HG02759 (cell line): Measurements from ENCODE around the gene FRMD3.

Source experiments
- ATAC-seq: cut with Tn5 transposase; IDR thresholded peaks from one replicate; pipeline ENCODE4 v1.9.1; 2021; ENCODE audit warnings: mild to moderate bottlenecking, moderate library complexity; ENCODE audit not compliant: unreplicated experiment

Gene FRMD3

DNA sequence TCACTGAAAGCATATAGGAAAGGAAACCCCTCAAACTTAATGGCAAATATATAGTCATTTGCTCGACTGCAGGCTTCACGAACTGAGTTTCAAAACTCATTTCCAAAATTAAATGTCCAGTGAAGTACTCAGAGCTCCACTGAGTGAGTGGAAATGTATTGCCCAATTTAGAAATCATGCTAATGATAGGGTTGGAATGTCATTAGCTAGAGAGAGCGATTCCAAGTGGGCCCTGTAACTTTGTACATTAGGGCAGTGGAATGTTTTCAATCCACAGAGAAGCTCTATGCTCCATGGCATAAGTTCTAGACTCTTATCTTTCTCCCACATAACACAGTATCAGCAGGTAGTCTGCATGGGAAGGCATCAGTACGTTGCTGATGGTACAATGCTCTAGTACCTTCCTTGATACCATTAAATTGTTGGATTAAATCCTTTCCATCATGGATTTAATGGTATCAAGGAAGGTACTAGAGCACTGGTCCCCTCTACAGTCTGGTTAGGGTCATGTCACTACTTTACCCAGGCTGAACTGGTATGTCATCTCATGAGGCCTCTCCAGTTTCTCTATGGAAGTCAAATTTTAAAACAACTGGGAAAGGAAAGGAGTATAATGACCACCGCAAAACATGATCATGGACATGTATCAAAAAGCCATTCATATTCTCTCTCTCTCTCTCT is 292.1 kb downstream of the FRMD3 start:
- no peak for ATAC-seq

DNA sequence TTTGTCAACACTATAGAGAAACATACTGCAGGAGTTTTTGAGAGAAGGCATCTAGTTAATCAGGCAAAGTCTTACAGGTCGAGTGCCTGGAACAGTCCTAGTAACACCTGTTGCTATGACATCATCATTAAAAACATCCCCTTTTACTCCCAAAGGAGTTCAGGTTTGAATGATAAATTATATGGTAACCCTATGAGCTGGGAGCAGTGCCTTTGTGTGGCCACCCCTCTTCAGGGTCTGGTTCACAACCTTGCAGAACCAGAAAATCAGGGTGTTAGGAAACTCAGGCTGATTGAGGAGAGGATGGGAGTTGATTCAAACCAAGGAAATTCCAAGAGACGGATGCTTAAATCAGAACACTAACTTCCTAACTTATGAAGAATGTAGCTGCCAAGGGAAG is 296.1 kb downstream of the FRMD3 start:
- no peak for ATAC-seq

DNA sequence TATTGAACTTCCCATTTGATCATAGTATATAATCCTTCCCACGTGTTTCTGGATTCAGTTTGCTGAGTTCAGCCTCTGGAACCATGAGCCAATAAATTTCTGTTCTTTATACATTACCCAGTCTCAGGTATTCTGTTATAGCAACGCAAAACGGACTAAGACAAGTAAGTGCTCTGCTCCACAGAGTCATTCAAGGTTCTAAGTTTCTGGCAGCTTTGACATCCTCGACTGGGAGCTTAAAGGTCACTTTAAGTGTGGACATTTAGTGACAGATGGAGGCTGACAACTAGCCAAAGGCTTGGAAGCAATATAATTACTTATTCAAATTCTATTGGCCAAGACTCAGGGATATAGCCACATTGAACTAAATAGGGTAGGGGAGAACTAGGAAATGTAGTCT is 297.5 kb downstream of the FRMD3 start:
- ATAC-seq, result no peak

DNA sequence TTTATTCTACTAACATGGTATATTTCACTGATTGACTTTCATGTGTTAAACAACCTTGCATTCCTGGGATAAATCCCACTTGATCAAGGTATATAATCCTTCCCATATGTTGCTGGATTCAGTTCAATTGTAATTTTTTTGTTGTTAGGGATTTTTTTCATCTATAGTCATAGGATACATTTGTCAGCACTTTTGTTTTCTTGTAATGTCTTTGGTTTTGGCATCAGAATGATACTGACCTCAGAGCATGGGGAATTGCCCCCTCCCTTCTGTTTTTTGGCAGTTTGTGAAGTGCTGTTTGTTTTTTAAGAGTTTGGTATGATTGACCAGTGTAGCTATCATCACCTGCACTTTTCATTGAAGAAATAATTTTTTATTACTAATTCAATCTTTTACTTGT is 298.5 kb downstream of the FRMD3 start:
- ATAC-seq, result no peak

DNA sequence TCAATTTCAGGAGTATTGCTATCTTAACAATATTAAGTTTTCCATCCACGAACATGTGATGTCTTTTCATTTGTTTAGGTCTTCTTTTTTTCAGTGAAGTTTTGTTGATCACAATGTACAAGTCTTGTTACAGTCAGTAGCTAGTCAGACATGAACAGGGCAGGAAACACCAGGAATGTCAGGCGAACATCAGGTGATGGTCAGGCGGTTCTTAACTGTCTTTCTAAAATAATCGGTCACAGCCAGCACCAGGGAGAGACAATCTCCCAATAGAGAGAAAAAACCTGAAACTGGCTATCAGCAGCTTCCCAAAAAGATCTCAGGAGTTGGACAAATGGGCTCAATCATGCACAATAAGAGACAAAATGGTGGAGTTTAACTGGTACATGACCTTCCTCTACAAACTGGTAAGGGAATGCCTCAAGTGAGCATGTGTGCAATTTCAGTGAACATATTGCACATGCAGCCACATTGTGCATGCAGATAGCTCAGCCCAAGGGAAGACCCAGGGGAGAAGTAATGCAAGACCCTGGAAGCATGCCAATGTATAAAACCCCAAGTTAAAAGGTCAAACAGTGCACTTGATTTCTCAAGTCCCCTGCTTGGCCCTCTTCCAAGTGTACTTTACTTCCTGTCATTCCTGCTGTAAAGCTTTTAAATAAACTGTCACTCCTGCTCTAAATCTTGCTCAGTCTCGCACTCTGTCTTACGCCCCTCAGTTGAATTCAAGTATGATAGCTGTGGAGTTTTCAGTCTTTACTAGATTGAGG is 299.1 kb downstream of the FRMD3 start:
- ATAC-seq, result no peak

DNA sequence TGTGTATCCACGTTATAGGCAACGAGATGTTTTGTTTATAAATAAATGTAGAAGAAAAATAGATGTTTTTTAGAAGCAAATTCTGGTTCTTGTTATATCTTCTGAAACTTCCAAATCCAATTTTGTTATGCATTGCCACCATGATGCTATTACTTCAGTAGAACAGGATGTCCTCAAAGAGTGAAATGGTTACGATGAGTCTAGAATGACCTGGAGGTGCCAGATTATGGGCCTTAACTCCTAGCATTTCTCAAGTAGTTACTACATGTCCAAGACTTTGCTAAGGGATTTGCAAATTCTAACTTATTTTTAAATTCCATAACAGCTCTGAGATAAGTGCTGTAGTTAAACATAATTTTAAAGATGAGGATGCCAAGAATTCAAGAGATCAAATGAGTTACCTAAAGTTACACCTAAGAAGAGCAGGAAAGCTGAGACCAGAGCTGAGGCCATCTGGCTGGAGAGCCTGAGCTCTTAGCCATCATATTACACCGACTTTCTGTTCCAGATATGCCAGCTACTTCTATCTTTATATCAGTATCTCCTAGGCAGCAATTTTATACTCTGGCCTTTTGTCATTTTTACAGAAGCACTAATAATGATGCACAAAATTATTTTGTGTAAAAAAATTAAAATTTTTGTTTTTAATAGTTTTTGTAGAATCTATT is 302.0 kb downstream of the FRMD3 start:
- ATAC-seq, result no peak

DNA sequence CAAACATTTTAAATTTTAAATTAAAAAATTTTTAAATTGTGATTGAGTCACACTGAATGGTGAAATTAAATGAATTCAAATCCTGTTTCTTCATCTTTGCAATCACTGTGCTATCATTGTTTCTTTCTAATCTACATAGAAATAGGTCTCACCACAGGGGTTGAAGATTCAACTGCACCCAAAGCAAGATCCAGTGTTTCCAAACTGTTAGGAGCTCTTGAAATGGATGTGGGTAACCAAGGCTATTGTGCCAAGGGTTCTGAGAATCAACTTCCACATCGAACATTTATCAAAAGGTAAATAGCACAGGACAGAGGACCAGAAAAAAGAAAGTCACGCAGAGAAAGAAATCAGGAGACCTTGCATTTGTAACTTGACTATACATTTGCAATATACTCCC is 302.7 kb downstream of the FRMD3 start:
- ATAC-seq, result no peak

DNA sequence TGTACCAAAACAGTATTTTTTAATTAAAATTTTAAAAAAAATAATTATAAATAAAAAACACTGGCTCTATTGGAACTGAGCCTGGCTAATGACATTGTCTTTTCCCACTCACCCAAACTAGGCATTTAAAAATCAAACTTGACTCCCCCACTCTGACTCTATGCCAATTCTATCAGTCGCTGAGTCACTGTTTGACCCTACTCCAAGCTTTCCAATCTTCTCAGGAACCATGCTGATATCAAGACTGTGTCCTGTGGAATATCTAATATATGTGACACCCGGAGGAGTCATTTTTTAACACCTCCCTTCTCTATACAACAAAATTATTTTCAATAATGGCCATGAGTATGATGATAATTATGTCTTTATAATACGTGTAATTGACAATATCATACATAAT is 303.7 kb downstream of the FRMD3 start:
- no peak for ATAC-seq

DNA sequence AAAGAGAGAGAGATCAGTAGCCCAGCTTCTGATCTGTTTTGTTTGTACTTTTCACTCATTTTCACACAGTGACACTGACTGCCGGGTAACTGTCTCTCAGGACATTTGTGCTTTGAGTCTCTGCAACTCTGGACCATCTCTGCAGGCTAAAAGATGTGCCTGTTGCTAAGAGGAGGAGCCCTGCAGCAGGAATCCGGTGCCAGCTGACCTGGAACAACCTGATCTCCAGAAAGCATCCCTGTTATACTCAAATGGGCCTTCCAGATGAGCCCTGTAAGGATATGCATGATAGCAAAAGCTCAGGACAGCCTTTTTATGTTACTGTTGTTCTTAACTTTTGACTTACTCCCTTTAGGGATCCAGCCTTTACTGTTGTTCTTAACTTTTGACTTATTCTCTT is 304.6 kb downstream of the FRMD3 start:
- no peak for ATAC-seq

DNA sequence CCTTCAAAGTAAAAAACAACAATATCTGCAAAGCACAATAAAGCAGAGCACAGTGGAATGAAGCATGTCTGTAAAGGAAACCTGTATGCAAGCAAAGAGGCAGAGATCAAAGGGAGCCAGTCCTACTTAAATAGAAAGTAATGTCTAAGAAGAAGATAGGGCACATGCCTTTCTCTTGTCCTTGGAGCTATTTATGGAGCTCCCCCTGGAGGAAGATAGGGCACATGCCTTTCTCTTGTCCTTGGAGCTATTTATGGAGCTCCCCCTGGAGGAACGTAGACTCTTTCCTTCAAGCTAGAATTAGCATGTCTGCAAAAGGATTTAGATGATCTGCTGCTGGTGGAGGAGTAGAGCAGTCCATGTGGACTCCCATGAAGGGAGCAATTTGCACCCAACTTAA is 307.2 kb downstream of the FRMD3 start:
- peak; percentile 77 for ATAC-seq

DNA sequence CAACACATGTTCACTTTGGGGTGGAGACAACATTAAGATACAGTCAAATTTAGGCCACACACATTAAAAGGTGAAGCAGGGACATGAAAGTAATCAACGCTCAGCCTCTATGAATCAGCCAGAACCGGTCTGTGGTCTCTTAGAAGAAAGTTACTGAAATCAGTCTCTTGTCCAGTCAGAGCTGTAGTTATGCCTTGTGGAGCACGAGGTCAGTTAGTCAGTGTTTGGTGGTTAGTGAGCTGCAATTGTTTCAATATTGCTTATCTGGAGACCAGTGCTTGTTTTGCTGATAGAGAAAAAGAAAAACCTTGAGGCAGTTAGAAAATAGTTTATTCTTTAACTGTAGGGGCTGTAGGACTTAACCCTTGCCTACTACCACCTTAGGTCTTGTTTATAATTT is 317.5 kb downstream of the FRMD3 start:
- peak; percentile 93 for ATAC-seq

DNA sequence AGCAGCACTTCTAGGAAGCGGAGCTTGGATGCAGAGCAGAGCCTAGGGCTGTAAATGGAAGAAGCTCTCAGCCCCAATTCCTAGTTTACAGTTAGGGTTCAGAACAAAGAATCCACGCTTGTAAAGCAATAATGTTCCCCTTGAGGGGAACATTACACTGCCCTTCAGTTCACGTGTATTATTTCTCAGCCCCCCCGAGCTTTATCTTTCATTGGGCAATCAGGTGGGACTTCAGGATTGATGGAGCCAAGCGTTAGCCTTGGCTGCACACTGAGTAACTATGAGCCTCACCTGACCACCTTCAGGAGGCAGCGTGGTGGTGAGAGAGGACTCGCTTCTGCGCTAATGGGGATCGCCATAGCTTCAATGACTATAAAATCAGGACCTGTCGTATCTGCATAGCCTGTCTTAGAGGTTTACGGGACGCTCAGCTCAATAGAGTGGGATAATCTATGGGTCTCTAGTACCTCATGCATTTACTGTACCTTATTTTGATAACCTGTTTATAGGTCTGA is 318.2 kb downstream of the FRMD3 start:
- no peak for ATAC-seq

DNA sequence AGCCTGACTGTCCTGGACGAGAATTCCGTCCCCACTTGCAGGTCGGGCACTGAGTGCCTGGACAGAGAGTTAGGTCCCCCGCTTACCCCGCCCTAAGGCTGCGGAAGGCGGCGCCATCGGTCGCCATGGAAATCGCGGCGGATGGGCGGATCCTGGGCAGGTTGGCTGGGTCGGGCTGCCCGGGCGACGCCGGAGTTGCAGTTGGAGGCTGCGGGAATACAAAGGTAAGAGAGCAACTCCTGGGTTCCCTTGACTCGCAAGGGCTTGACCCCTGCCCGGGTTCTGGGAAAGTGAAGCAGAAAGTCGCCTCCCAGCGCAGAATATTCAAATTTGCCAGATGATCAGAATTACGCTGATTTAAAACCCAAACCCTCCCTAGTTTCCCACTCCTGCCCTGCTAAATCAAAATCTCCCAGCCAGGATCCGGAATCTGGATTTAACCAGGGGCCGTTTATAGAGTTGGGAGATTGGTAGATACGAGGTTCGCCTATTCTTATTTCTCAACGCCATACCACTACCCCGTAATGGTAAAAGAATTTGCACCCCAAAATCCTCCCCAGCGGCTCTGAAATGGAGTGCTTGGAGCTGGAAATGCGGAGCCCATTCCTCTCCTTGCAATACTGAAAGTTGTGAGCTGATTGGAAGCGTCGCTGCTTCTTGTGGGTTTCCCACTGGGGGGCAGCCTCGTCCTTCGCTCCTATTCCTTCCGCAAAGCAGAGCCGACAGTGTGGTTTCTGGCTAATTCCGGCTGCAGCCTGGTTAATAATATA is 318.9 kb downstream of the FRMD3 start:
- ATAC-seq, result peak; percentile 59

DNA sequence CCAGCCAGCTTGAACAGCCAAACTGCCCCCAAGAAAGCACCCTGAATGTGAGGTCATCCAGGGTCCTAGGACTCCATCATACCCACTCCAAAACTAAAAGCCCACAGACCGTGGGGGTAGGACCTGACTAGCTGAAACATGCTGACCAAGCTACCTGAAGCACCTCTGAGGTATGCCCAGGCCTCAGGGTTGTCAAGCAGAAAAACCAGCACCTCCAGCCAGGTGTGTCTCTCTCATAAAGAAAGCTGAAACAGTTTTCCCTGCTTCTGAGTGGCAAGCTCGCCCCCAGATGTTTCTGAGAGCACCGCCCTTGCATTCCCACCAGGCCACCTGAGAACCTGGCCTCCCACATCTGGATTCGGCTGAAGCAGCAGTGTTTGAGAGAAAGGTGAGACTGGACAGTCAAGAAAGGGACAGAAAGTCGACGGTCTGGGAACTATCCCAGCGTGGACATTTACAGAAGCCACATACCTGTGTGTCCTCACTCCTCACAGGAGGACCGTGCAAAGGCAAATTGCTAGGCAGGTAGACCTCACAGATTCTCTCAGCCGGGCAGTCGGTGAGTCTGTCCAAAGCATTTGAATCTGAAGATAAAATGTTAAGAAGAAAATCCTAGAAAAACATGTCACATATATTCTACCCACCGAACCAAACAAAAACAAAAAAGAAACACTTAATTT is 319.6 kb downstream of the FRMD3 start:
- no peak for ATAC-seq

DNA sequence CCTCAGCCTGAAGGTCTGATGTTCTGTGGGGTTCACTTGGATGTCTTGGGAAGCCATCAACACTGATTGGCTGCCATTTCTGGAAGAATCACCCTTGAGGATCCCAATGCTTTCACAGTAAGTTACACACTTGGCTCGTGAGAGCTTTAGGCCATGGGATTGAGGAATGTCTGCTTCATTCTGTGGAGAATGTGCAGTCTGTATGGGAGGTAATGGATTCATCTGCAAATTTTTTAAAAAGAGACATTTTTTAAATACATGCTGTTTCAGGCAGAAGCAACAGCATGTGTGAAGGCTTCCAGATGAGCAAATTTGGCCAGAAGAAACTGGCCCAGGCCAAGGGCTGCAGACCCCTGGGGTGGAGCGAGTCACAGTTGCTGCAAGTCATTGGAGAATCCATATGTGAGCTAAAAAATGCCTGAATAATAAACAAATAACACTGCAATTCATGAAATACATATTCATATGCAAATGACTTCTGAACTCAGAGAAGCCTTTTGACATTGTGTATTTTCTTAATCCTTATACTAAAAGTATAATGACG is 328.9 kb downstream of the FRMD3 start:
- ATAC-seq, result no peak

DNA sequence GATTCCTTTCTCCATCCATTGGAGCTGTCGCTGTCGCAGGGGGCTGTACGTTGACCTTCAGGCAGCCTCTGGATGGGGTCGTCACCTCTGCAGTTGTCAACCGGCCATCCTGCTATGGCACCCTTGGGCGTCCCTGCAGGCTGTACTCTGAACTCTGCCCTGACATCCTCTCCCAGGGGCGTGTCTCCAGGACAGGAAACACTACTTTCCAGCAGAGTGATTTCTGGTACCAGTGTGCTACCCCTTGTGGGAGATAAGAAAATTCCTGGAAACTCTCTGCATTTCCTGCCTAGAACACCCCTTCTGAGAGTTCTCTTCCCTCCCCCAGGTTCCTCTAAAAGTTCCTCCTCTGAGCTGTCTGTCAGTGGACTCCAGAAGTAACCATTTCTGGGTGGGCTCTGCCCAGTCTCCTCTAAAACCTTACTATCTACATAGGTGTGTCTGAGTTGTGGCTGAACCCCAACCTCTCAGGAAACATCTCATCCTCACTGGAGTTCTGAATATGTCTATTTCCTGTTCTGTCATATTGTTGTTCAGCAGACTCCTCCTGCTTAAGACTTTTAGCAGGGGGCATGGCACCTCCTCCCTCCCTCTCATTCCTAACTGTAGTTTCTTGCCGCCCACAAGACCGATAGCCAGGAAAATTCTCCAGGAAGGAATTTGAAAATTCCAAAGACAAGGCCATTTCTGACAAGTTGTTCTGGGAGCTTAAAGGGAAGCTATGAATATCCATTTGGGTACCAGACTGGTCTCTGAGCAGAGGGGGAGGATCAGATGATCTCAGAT is 329.9 kb downstream of the FRMD3 start:
- ATAC-seq, result no peak

DNA sequence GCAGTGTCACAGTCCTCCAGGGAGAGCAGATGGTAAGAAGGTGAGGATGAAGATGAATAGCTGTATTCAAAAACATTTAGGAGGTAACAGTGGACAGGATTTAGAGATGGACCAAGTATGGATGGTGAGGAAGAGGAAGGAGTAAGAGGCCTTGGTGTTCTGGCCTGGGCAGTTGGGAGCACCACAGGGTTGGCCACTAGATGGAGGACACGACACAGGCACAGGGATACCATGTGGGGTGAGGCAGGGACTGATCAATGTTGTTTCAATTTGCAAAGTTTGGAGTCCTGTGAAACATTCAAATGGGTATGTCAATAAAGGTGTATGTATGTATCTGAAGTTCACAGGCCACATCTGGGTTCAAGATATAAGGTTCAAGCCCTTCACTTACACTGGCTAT is 334.2 kb downstream of the FRMD3 start:
- ATAC-seq, result no peak

DNA sequence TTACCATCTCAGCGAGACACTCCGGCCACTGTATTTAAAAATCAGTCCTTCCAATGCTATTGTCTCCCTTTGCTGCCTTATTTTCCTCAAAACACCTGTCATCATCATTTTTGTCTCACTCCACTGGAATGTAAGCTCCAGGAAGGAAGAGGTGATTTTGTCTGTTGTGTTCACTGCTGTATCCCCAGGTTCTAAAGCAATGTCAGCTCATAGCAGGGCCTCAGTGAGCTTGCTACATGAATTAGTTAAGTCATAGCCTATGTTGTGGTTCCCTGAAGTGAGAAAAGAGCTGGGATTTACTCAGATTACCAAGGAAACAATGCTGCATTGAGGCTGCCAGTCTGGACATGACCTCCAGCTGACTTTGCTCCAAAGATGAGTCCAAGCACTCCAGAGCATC is 337.7 kb downstream of the FRMD3 start:
- no peak for ATAC-seq

DNA sequence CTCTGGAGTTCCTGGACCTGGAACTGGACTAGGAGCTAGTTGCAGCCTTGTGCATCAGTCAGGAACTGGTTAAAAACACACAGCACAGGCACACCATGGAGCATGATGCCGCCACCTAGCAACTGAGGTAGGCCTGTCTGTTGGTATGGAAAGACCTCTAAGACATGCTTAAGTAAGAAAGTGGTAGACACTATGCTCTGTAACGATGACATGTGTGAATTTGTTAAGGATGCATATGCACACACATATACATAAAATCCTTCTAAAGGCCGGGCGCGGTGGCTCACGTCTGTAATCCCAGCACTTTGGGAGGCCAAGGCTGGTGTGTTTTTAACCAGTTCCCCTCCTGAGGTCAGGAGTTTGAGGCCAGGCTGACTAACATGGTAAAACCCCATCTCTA is 338.4 kb downstream of the FRMD3 start:
- no peak for ATAC-seq

DNA sequence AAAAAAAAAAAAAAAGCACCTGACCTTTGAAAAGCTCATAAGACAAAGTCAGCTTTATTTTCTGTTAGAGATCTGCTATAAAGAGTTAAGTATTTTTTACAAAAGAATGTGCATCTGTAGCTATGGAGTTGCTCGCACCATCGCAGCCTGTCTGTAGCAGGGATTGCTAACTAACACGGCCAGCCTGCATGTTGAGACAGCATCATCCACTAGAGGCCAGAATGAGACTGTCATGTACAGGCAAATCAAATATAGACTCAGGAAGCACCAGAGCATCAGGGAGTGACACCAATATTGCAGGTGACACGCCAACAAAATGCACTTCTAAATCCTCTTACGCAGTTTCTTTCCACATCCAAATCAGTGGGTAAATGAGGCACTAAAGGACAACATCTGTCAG is 339.0 kb downstream of the FRMD3 start:
- no peak for ATAC-seq
